HG02870 (cell line): Measurements from ENCODE around the gene ADAMTS19.
A peak's percentile ranks its signal among the peaks of the same experiment; 100 is the strongest.
"Not testable (repeated sequence)": the region's sequence is repeated elsewhere in the genome, so short reads cannot be mapped to it uniquely, and the experiment has no call there.

Experiments
- ATAC-seq: cut with Tn5 transposase; IDR thresholded peaks from one replicate; pipeline ENCODE4 v1.9.1; 2021; ENCODE audit warnings: mild to moderate bottlenecking, moderate library complexity; ENCODE audit not compliant: unreplicated experiment

Gene ADAMTS19

DNA sequence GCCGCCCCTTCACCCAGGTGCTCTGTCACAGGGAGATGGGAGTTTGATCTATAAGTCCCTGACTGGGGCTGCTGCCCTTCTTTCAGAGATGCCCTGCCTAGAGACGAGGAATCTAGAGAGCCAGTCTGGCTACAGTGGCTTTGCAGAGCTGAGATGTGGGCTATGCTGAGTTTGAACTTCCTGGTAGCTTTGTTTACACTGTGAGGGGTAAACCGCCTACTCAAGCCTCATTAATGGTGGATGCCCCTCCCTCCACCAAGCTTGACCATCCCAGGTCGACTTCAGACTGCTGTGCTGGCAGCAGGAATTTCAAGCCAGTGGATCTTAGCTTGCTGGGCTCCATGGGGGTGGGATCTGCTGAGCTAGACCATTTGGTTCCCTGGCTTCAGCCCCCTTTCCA, 124.4 kb downstream of the ADAMTS19 start:
- ATAC-seq = not testable (repeated sequence)

DNA sequence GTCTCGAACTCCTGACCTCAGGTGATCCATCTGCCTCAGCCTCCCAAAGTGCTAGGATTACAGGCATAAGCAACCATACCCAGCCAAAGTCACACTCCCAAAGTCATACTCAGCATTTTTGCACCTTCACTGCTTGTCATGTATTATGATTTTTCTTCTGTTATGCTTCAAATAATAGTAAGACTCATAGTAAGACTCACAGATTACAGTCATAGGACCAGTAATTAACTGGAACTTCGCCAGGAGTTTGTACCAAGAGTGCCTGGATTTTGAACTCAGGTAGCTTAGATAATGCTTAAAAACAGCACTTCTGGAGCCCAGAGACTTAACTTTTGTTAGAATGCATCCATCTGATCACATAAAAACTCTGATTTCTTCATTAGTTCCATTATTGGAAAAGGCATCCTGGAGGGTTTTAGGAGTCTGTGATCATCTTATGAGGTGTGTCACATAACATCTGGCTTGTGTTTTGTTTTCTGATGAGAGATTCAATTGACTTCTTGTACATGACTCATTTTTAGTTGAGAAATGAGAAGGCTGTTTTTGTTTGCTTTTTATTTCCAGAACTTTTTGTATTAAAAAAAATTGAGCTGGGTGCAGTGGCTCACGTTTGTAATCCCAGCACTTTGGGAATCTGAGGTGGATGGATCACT, 131.5 kb downstream of the ADAMTS19 start:
- no peak for ATAC-seq

DNA sequence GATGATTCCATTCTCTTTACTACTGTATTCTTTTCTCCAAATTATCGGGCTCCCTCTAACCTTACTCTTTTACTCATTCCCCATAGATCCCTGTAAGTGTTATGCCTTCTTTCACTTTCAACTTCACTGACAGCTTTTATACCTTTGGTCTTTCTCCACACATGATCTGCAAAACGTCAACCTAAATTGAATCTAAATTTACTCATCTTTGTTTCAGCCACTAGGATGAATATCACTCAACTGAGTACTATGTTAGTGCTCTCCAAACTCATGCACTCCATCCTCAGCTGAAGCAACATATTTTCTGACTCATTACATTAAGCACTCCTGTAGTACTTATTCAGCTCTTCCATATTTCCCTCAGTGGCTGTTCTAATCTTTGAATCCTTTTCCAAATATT, 133.4 kb downstream of the ADAMTS19 start:
- no peak for ATAC-seq

DNA sequence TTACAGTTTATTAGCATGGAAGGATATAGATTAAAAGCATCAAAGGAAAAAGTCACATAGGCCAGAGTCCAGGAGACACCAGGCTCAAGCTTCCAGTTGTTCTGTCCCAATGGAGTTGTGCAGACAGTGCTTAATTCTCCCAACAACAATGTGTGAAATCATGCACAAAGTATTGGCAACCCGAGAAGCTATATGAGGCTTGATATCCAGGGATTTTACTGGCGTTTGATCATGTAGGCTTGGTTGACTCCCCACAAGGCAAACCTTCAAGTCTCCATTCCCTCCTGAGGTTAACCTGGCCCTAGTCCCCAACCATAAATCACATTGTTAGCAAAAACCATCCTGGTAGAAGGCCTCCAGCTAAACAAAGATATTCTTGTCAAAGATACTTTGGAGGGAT, 141.5 kb downstream of the ADAMTS19 start:
- ATAC-seq = no peak

DNA sequence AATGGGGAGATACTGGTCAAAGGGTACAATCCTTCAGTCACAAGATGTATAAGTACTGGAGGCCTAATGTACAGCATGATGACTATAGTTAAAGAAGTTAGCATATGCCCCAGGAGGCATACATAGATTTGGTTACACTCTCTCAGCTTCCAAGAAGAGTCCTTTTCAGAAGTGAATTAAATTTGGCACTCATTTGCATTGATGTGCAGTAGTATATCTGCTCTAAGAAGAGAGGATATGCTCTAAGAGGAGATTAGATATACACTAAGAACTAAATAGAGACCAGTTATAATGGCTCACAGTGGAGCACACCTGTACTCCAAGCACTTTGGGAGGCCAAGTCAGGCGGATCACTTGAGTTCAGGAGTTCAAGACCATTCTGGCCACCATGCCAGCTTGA, 148.3 kb downstream of the ADAMTS19 start:
- no peak for ATAC-seq

DNA sequence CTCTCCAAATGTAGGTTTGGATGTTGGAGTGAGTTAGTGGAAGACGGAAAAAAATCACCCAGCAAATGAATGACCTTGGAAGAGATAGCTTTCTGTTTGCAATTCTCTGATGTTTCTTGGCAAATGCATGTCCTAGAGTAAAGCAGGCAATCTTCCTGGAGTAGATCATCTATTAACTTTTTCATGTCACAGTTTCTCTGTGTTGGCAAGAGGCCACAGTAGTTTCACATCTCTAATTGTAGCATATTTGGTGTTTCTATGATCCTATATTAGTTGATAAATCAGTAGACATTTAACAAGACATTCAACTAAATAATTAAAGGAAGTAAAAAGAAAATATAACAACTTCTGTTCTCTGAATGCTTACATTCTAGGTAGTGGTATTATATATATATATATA, 149.6 kb downstream of the ADAMTS19 start:
- ATAC-seq = no peak

DNA sequence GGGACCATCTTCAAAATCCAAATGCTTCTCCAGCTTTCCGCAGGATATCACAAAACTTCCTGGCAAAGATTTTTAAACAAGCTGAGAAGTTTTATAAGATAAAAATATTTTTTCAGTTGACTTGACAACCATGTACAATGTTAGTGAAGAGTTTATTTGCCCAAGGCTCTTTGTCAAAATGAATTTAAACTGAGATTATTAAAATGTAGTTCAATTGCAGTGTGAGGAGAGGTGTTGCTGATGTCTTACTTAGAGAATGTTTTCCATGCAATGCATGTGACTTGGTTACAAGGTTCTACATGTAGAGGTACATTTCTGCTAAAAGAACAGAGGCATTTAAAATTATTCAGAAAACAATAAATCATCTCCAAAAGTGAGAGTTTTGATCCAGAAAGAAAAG, 156.4 kb downstream of the ADAMTS19 start:
- no peak for ATAC-seq

DNA sequence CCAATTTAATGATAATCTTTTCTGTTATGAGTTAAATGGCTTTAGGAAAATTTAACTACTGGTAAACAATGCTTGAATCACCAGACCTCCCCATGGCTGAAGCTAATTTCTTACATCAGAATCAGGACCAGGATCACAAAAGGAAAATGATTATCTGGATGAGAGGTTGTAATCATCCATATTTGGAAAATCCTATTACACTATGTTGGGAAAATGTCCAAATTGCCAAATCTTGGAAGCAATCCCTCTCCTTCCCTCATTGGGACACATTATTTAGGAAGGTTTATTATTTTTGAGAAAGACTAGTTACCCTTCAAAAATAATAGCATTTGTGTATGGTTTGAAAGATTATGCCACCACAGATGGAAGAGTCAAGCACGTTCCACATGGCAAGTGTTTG, 157.1 kb downstream of the ADAMTS19 start:
- ATAC-seq = no peak

DNA sequence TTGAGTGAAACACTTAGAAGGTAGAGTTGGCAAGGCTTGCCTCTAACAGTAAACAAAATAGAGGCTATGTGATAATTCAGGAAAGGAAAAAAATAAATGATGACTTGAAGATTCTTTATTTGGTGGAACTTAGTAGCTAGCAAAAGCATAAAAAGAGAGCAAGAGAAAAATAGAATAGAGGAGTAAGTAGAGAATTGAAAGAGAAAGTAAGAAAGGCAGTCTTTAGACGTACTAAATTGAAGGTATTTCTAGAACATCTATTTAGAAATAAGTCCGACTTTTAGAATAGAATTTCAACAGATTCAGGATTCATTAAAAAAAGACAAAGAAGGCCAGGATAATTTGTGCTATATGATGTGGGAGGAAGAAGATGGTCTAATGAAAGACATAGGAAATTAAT, 159.7 kb downstream of the ADAMTS19 start:
- no peak for ATAC-seq

DNA sequence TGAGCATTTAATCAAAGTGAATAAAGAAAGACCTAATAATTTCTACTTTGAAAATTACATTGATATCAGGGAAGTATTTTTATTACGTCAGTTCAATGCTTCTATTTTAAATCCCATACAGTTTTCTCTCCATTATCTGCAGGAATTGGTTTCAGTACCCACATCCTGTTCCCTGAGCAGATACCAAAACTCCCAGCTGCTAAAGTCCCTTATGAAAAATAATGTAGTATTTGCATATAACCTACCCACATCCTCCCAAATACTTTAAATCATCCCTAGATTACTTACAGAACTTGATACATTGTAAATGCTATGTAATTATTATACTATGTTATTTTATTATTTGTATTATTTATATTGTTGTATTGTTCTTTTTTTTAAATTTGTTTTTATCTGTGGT, 162.4 kb downstream of the ADAMTS19 start:
- ATAC-seq = no peak

DNA sequence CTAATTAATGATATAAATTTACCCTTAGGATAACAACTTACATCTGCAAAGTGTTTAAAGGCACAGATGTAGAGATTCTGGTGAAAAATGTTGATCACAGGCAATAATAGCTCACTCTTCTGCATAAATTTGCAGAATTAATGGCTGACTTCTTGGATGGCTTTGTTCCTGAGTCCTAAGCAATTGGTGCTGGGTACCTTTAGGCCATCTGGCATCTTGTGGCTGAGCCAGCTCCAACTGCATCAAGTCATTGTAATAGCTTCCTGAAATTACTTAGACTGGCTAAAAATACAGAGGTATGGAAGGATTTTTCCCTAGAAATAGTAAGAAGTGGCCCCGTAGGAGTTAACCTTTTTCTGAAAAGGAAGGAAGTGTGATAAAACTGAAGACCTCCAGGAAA, 169.5 kb downstream of the ADAMTS19 start:
- no peak for ATAC-seq

DNA sequence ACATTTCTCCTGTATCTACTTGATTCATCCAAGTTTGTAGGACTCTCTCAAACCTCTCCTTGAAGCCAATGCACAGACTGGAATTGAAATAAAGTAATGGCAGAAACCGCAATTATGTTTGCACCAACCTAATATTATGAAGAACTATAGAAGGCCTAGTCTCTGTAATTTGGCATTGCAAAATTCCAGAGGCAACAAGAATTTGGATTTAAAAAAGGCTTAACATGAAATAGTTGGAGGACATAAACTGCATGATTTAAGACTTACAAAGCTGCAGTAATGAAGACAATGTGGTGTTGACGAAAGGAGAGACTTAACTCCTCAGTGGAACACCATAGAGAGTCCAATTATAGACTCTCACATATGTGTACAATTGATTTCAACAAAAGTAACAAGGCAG, 170.0 kb downstream of the ADAMTS19 start:
- ATAC-seq = no peak

DNA sequence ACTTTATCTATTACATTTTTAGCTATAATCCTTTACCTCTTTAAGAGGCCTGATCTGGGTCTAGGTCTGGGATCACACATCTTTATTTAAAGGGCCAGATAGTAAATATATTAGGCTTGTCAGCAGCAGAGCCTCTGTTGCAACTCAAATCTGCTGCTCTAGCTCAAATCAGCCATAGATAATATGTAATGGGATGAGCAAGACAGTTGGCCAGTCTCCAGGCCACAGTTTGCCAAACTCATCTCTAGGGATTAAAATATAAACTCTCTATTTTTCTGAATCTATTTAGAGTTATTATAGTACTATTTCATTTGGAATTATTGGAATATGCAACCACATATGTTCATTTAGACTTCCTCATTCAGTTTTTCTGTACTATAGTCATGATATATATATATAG, 171.9 kb downstream of the ADAMTS19 start:
- ATAC-seq = no peak

DNA sequence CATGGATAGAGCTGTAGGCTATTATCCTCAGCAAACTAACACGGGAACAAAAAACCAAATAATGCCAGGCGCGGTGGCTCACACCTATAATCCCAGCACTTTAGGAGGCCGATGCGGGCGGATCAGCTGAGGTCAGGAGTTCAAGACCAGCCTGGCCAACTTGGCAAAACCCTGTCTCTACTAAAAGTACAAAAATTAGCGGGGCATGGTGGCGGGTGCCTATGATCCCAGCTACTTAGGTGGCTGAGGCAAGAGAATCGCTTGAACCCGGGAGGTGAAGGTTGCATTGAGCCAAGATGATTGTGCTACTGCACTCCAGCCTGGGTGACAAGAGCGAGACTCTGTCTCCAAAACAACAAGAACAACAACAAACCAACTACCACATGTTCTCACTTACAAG, 177.4 kb downstream of the ADAMTS19 start:
- ATAC-seq = not testable (repeated sequence)

DNA sequence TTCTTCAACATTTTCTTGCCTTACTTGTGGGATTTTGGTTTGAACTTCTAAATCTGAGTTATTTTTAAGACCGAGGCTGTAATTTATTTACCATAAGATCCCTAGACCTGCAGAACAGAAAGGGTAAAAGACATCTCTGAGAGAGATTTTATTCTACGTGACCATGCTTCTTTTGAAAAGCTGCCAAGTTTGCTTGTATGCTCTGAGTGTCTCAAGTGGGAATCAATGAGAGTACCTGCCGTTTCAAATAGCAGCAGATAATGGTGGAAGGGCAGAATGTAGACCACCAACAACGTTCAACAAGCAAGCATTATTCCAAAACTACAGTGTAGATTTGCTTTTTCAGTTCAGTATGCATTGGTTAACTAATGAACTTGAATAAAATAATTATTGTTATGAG, 179.2 kb downstream of the ADAMTS19 start:
- ATAC-seq = no peak

DNA sequence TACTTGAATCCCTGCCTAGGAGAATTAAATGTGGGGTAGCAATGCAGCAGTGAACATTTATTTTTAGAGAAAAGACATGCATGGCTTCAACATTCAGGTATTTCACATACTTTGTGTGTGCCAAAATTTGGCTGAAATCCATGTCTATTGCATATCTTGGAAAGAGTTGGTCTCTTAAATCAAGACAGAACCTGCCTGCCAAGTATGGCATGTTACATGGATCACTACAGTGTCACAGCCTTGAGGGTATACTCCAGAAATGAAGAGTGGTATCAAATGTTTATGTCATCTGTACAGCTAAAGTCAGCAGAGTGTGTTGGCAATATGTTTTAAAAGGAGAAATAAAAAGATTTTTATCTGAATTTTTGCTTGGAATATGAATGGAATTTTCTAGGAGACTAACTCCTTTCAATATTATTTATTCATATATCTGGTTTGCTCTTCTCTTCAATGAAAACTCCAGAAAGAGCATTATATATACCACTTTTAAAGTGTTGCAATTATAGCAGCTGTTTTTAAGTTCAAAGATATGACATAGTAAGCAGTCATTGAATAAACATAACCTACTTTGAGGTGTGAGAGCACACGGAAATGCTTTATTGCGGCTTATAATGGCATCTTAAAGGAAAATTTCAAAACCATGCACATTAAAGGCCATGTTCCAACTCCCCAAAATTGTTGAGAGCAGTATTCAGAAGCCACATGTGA, 192.4 kb downstream of the ADAMTS19 start:
- no peak for ATAC-seq

DNA sequence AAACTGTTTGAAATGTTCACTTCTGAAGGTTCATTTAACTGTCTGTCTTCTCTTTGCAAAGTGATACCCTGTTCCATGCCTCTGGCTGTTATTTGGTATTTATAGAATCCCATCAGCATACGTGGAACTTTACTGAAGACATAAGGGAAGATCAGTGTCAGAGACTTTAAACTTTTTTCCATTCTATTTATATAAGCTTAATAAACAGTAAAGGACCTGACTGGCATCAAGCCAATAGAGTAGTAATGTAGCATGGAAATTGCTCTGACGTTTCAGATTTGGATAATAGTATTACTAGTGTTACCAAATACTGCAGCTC, 192.9 kb downstream of the ADAMTS19 start:
- no peak for ATAC-seq

DNA sequence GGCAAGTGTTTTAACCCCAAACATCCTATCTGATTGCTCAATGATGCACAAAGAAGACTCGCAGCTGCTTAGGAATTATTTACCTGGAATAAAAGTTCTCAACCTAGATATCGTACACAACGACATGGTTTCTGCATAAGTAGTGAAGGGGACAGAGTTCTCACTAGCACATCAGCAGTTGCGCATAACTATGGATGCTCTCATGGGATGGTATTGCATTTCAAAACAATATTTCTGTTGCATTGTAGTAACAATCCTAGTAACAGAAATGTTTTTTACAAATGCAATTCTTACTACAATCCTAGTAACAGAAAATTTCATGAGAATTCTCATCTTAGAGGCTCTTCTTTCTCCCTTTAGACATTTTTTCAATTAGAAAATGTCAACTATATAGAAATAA, 193.3 kb downstream of the ADAMTS19 start:
- no peak for ATAC-seq

DNA sequence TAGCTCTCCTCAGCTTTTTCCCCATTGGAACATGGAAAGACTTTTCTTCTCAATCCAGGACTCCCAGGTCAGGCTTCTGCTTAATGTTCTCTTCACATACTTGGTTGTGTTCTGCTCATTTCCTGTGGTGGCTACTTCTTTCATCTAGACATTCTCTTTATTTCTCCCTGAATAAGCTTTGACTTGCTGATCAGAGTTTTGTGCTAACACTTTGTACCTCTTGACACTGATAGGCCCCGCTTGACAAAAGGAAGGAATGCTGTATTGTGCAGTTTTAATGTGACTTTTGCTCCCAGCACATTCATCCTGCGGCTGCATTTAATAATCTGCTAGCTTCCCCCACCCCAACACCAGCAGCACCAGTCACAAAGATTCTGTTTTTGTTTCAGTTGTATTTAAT, 196.9 kb downstream of the ADAMTS19 start:
- ATAC-seq = no peak

DNA sequence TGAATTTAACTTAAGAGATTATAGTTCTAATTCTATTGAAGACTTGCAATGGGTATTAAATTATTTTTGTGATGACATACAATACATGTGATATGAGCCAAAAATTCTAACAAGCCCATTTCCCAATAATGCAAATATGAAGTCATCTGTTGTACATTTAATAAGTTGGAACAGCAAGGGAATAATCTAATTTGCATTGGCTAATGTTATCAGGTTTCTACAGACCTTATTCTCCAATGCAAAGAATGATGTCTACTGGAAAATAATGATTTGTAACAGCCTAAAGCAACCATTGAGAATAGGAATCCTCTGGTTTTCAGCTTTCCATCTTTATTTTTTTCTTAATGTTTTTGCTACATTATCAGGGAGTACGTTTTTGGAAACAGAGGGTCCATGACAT, 198.7 kb downstream of the ADAMTS19 start:
- no peak for ATAC-seq

DNA sequence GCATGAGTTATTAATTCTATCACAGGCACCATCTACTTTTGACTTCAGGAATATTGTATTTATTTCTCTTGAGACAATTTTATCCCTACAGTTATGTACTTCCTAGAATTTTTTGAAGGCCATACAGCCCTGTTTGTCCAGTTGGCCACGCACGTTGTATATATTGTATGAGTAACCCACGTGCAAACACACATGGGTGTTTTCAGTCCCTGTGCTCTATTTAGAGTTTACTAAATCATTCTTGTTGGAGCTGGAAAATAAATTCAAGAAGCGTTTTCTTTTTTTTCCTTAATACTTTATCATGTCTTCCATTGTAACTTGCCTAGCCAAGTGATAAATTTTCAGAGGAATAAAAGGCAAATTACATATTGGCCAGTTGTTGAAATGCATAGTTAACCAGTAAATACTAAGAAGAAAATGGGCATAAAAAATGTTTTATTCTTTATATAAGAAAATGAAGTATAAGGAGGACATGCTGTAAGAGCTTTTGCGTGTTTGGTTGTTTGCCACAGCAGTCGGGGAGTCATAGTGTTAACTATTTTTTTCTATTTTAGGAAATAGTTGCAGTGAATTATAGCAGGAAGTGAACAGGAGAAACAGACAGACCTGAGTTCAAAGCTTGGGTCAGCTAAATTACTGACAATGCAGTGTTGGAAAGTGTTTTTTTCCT, 201.4 kb downstream of the ADAMTS19 start:
- ATAC-seq = no peak

DNA sequence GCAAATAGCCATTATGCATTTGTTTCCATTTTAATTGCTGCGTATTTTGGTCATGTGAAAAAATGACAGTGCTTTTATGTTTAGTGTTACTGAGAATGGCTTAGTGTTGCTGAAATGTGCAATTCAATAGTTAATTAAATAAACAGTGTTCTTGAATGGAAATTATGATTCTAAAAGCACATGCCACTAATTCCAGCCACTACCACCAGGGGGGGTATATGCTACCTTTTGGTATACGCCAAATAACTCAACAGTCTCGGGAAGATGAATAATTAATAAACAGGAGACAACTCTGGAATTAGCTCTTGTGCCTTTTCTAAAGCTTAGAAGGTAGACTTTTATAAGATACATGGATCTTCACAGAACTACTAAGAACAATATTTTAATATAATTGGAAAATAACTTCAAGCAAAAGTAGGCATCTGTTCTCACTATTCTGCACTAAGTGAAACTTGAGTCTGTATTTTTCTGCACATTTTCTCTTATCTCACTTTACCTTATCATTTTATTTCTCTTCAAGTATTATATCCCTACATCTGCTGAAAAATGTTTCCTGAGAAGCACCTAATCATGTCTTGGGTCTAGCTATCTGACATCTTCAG, 204.3 kb downstream of the ADAMTS19 start:
- ATAC-seq = peak; percentile 84
